Suppressor macrophage treated with lipopolysaccharide for 4 hours (primary cell): ENCODE measurements around the gene FKBP5.
"Not testable (repeated sequence)": the region's sequence is repeated elsewhere in the genome, so short reads cannot be mapped to it uniquely, and the experiment has no call there.

Source experiments
- DNase-seq: peaks from one replicate; pipeline ENCODE4 v3.0.0-alpha.2; 2020

Gene FKBP5

GRCh38 chr6:35580836-35581235, 107.9 kb downstream of the FKBP5 start:
- no peak for DNase-seq

GRCh38 chr6:35576682-35577081, 112.0 kb downstream of the FKBP5 start:
- DNase-seq, result no peak

- DNase-seq, result no peak
Measured at GRCh38 chr6:35573495-35574110, 115.1 kb downstream of the FKBP5 start.

- DNase-seq, result not testable (repeated sequence)
Measured at GRCh38 chr6:35570885-35571330, 117.8 kb downstream of the FKBP5 start.

- DNase-seq, result peak; percentile 47
Measured at GRCh38 chr6:35569011-35569461, 119.7 kb downstream of the FKBP5 start.

- no peak for DNase-seq
Measured at GRCh38 chr6:35566794-35567193, 121.9 kb downstream of the FKBP5 start.

GRCh38 chr6:35564733-35565132, 124.0 kb downstream of the FKBP5 start:
- DNase-seq, result no peak

GRCh38 chr6:35562060-35562459, 126.7 kb downstream of the FKBP5 start:
- no peak for DNase-seq

GRCh38 chr6:35561113-35561512, 127.6 kb downstream of the FKBP5 start:
- no peak for DNase-seq

- no peak for DNase-seq
Measured at GRCh38 chr6:35558571-35558970, 130.1 kb downstream of the FKBP5 start.

- DNase-seq, result peak; percentile 61
Measured at GRCh38 chr6:35557239-35557638, 131.5 kb downstream of the FKBP5 start.

GRCh38 chr6:35554811-35555210, 133.9 kb downstream of the FKBP5 start:
- DNase-seq, result no peak

GRCh38 chr6:35553315-35553714, 135.4 kb downstream of the FKBP5 start:
- DNase-seq, result no peak

GRCh38 chr6:35552285-35552917, 136.3 kb downstream of the FKBP5 start:
- DNase-seq, result peak; percentile 65

- DNase-seq, result no peak
Measured at GRCh38 chr6:35550437-35550836, 138.3 kb downstream of the FKBP5 start.

GRCh38 chr6:35547676-35548075, 141.0 kb downstream of the FKBP5 start:
- no peak for DNase-seq

- no peak for DNase-seq
Measured at GRCh38 chr6:35544769-35545361, 143.8 kb downstream of the FKBP5 start.

GRCh38 chr6:35543459-35544193, 145.1 kb downstream of the FKBP5 start:
- no peak for DNase-seq

GRCh38 chr6:35541836-35542235, 146.9 kb downstream of the FKBP5 start:
- no peak for DNase-seq

- DNase-seq, result no peak
Measured at GRCh38 chr6:35539223-35539622, 149.5 kb downstream of the FKBP5 start.

GRCh38 chr6:35535847-35536246, 152.9 kb downstream of the FKBP5 start:
- DNase-seq, result not testable (repeated sequence)

GRCh38 chr6:35534407-35535170, 154.1 kb downstream of the FKBP5 start:
- DNase-seq, result no peak

GRCh38 chr6:35533981-35534380, 154.7 kb downstream of the FKBP5 start:
- no peak for DNase-seq
